H1 (cell line): ENCODE data around the gene METRN. TPM values are rescaled to one million over a fixed set of nuclear protein-coding genes. Genes with fewer than 3 reads are reported as not detected.

Source experiments
- JUN ChIP-seq: IDR thresholded peaks from 2 replicates; pipeline ENCODE4 v1.6.1; 2011; ENCODE audit warnings: low read depth, mild to moderate bottlenecking, improper control_type of control experiment, low read length
- PHF8 ChIP-seq: fragments of 200-600 bp; sonication (generic); conservative IDR thresholded peaks from 2 replicates; pipeline ENCODE4 v1.7.1; 2012; ENCODE audit warnings: low read depth, mild to moderate bottlenecking, inconsistent platforms, low read length, moderate library complexity
- SAP30 ChIP-seq: fragments of 300-600 bp; sonication (generic); IDR thresholded peaks from 2 replicates; pipeline ENCODE4 v1.7.1; 2012; ENCODE audit warnings: low read length, moderate library complexity, mild to moderate bottlenecking, inconsistent platforms; ENCODE audit not compliant: insufficient read depth, insufficient replicate concordance
- polyA plus RNA-seq, 7 experiments: library from polyadenylated mRNA; depleted of rRNA in 3 of 7; stranded (reverse) in 5 of 7; unstranded in 2 of 7; fragments of >200 nt in 5 of 7; fragments of 200-250 nt in 2 of 7; gene quantifications; 1 replicate in 5 of 7; 2 replicates in 1 of 7; 4 replicates in 1 of 7; pipeline versions ENCODE4 v1.2.1 to v1.2.3, GENCODE V29; 2011 to 2013; ENCODE audit warnings: missing spikeins in 2 of 7, mixed read lengths in 2 of 7
- total RNA-seq: library from RNA; stranded (reverse); fragmentation: NEBNext Ultra II Directional; extraction: Animal tissue kit (Norgen Biotek cat#: 25700); gene quantifications from 2 replicates; pipeline ENCODE4 v1.2.1, GENCODE V29; 2021
- TF ChIP-seq, protein P1 (sequence below): fragments of 300-600 bp; sonication (generic); IDR thresholded peaks from 2 replicates; pipeline ENCODE4 v1.7.1; 2012; ENCODE audit warnings: low read length, moderate library complexity, mild to moderate bottlenecking, inconsistent platforms; ENCODE audit not compliant: insufficient replicate concordance

The METRN gene
- total and polyA plus RNA-seq, 2 of the 8 experiments (the other 6 are each of a cell fraction or from before 2014, with no cell fraction given): 18.7 to 25.8 TPM

DNA sequence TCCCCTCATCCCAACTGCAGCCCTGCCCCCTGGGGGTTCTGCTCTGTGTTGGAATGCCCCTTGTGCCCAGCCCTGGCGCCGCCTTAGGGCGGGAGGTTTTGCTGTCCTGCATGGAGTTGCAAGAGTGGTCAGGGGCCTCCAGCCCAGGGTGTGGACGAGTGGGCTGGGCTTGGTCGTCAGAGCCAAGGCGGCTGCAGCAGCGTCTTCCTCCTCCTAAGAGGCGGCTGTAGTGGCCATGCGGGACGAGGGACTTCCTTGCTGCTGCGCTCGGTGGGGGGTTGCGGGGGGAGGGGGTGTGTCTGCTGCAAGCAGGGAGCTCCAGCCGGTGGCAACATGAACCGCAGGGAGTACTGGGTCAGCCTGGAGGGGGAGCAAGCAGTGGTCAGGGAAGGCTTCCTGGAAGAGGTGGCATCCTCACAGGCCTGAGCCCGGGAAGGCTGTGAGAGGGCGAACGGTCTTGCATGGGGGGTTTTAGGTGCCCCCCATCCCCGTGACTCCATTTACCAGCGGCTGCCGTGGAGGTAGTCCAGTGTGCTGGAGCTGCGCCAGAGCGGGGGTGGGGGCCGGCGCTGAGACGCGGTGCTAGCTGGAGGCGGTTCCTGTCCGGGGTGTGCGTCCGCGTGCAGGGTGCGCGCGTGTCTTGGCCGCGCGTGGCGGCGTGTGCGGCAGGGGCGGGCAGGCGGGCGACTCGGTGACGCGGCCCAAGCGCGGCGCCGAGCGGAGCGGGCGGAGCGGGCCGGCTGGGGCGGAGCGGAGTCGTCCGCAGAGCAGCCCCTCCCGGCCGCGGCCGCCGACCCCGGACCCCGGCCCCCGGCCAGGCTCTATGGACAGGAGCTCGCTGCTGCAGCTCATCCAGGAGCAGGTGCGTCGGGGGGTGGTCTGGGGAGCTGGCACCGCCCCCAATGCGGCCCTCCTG, 39.7 kb upstream of the METRN start, which contains the start of gene RHBDL1 (continued):
- TF ChIP-seq, protein P1, sequence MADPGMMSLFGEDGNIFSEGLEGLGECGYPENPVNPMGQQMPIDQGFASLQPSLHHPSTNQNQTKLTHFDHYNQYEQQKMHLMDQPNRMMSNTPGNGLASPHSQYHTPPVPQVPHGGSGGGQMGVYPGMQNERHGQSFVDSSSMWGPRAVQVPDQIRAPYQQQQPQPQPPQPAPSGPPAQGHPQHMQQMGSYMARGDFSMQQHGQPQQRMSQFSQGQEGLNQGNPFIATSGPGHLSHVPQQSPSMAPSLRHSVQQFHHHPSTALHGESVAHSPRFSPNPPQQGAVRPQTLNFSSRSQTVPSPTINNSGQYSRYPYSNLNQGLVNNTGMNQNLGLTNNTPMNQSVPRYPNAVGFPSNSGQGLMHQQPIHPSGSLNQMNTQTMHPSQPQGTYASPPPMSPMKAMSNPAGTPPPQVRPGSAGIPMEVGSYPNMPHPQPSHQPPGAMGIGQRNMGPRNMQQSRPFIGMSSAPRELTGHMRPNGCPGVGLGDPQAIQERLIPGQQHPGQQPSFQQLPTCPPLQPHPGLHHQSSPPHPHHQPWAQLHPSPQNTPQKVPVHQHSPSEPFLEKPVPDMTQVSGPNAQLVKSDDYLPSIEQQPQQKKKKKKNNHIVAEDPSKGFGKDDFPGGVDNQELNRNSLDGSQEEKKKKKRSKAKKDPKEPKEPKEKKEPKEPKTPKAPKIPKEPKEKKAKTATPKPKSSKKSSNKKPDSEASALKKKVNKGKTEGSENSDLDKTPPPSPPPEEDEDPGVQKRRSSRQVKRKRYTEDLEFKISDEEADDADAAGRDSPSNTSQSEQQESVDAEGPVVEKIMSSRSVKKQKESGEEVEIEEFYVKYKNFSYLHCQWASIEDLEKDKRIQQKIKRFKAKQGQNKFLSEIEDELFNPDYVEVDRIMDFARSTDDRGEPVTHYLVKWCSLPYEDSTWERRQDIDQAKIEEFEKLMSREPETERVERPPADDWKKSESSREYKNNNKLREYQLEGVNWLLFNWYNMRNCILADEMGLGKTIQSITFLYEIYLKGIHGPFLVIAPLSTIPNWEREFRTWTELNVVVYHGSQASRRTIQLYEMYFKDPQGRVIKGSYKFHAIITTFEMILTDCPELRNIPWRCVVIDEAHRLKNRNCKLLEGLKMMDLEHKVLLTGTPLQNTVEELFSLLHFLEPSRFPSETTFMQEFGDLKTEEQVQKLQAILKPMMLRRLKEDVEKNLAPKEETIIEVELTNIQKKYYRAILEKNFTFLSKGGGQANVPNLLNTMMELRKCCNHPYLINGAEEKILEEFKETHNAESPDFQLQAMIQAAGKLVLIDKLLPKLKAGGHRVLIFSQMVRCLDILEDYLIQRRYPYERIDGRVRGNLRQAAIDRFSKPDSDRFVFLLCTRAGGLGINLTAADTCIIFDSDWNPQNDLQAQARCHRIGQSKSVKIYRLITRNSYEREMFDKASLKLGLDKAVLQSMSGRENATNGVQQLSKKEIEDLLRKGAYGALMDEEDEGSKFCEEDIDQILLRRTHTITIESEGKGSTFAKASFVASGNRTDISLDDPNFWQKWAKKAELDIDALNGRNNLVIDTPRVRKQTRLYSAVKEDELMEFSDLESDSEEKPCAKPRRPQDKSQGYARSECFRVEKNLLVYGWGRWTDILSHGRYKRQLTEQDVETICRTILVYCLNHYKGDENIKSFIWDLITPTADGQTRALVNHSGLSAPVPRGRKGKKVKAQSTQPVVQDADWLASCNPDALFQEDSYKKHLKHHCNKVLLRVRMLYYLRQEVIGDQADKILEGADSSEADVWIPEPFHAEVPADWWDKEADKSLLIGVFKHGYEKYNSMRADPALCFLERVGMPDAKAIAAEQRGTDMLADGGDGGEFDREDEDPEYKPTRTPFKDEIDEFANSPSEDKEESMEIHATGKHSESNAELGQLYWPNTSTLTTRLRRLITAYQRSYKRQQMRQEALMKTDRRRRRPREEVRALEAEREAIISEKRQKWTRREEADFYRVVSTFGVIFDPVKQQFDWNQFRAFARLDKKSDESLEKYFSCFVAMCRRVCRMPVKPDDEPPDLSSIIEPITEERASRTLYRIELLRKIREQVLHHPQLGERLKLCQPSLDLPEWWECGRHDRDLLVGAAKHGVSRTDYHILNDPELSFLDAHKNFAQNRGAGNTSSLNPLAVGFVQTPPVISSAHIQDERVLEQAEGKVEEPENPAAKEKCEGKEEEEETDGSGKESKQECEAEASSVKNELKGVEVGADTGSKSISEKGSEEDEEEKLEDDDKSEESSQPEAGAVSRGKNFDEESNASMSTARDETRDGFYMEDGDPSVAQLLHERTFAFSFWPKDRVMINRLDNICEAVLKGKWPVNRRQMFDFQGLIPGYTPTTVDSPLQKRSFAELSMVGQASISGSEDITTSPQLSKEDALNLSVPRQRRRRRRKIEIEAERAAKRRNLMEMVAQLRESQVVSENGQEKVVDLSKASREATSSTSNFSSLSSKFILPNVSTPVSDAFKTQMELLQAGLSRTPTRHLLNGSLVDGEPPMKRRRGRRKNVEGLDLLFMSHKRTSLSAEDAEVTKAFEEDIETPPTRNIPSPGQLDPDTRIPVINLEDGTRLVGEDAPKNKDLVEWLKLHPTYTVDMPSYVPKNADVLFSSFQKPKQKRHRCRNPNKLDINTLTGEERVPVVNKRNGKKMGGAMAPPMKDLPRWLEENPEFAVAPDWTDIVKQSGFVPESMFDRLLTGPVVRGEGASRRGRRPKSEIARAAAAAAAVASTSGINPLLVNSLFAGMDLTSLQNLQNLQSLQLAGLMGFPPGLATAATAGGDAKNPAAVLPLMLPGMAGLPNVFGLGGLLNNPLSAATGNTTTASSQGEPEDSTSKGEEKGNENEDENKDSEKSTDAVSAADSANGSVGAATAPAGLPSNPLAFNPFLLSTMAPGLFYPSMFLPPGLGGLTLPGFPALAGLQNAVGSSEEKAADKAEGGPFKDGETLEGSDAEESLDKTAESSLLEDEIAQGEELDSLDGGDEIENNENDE: no peak
- no peak for TF ChIP-seq PHF8
- TF ChIP-seq SAP30: no peak
- no peak for TF ChIP-seq JUN
- TF ChIP-seq, all 59 proteins: peak for 5
